Endodermal cell (in vitro differentiated cells): ENCODE measurements around the gene TRIM62. TPM values are rescaled to one million over a fixed set of nuclear protein-coding genes. Genes with fewer than 3 reads are reported as not detected.

Experiments
- DNase-seq: peaks from one replicate; pipeline ENCODE4 v3.0.0-alpha.2; 2017
- H3K27ac ChIP-seq: 2 replicates; pipeline ENCODE4 v1.5.1; 2013; ENCODE audit warnings: mild to moderate bottlenecking, low read depth, low read length, moderate library complexity
- H3K27me3 ChIP-seq: 2 replicates; pipeline ENCODE4 v1.6.1; 2013; ENCODE audit warnings: mild to moderate bottlenecking, low read length, moderate library complexity; ENCODE audit not compliant: insufficient read depth, control insufficient read depth, poor library complexity, severe bottlenecking
- H3K36me3 ChIP-seq: 2 replicates; pipeline ENCODE4 v1.7.0; 2013; ENCODE audit warnings: mild to moderate bottlenecking, low read length, moderate library complexity; ENCODE audit not compliant: control insufficient read depth, insufficient read depth
- H3K4me1 ChIP-seq: one replicate; pipeline ENCODE4 v1.7.0; 2013; ENCODE audit warnings: low read length; ENCODE audit not compliant: control insufficient read depth, insufficient read depth
- H3K4me3 ChIP-seq: 2 replicates; pipeline ENCODE4 v1.5.1; 2013; ENCODE audit warnings: mild to moderate bottlenecking, low read length, moderate library complexity
- H3K9ac ChIP-seq: 2 replicates; pipeline ENCODE4 v1.6.1; 2013; ENCODE audit warnings: mild to moderate bottlenecking, low read length, moderate library complexity; ENCODE audit not compliant: poor library complexity, severe bottlenecking; ENCODE audit errors: extremely low read depth
- H3K9me3 ChIP-seq: 2 replicates; pipeline ENCODE4 v1.6.1; 2013; ENCODE audit warnings: mild to moderate bottlenecking, low read length, moderate library complexity; ENCODE audit not compliant: control insufficient read depth
- H3K27ac Mint-ChIP-seq: 2 replicates; pipeline ENCODE4 v1.8.0; 2020; ENCODE audit warnings: mixed read lengths
- H3K27me3 Mint-ChIP-seq: 2 replicates; pipeline ENCODE4 v1.8.0; 2021; ENCODE audit warnings: mild to moderate bottlenecking, mixed read lengths; ENCODE audit not compliant: insufficient read depth
- H3K36me3 Mint-ChIP-seq: 2 replicates; pipeline ENCODE4 v1.8.0; 2020; ENCODE audit warnings: low read depth, mixed read lengths
- H3K4me1 Mint-ChIP-seq: 2 replicates; pipeline ENCODE4 v1.8.0; 2020; ENCODE audit warnings: mixed read lengths
- H3K4me3 Mint-ChIP-seq: 2 replicates; pipeline ENCODE4 v1.8.0; 2020; ENCODE audit warnings: mild to moderate bottlenecking, moderate library complexity, mixed read lengths
- H3K9me3 Mint-ChIP-seq: 2 replicates; pipeline ENCODE4 v1.8.0; 2020; ENCODE audit warnings: mild to moderate bottlenecking, mixed read lengths
- CTCF ChIP-seq: fragments of 200-600 bp; sonication (generic); conservative IDR thresholded peaks from 2 replicates; pipeline ENCODE4 v1.5.0; 2021; ENCODE audit warnings: antibody characterized with exemption, mild to moderate bottlenecking
- WGBS, 2 experiments: methylation state at CpG; one replicate each; pipeline versions ENCODE4 v1.1.5 to v1.1.7; 2013; ENCODE audit warnings: missing lambda C conversion rate in 2 of 2, mixed read lengths in 1 of 2; ENCODE audit not compliant: insufficient coverage in 1 of 2, insufficient read length in 1 of 2; 5-methylcytosine and 5-hydroxymethylcytosine counted together
- total RNA-seq, 2 donors: library from RNA; stranded (reverse); fragmentation: NEBNext Ultra II Directional in 1 of 2; extraction: Animal tissue kit (Norgen Biotek cat#: 25700) in 1 of 2; gene quantifications; 2 replicates in 1 of 2; 3 replicates in 1 of 2; pipeline ENCODE4 v1.2.1, GENCODE V29; 2021

Gene TRIM62
- total RNA-seq, 2 donors from 2014 or later = 5.1 to 6.0 TPM

DNA sequence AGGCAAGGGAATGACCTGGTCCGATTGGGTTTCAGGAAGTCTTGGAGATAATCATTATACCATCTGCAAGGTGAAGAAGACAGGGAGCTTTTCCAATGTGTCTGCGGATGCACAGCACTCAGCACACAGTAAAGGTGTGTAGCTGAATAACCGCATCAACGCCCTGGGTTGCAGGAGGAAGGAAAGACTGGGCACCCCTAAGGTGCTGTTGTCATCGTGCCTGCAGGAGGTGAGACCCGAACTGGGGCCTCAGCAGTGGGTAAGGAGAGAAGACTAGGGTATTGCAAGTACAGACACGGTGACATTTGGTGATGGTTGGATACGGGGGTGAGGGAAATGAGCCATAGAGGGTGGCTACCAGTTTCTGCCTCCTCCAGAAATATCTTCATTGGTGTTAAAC, 1.1 kb upstream of the TRIM62 start:
- Mint-ChIP-seq H3K4me3 (peak overlapping the region; percentile 67), H3K27ac (no peak overlapping the region), H3K27me3 (peaks cover 37% of the 10 kb centered on the region), H3K4me1 (peaks cover 10% of the 10 kb centered on the region), H3K9me3 (no peaks in the 10 kb centered on the region), H3K36me3 (no peaks in the 10 kb centered on the region)
- WGBS, 2 experiments = 82 to 88% methylated on average over 6 to 8 of the region's 8 CpGs
- Histone ChIP-seq H3K4me1 (no peaks in the 10 kb centered on the region), H3K27ac (no peak overlapping the region), H3K36me3 (no peaks in the 10 kb centered on the region), H3K4me3 (no peak overlapping the region), H3K9me3 (no peaks in the 10 kb centered on the region), H3K9ac (no peak overlapping the region), H3K27me3 (peaks cover 12% of the 10 kb centered on the region)
- TF ChIP-seq CTCF = no peak
- no peak for DNase-seq

GRCh38 chr1:33182401-33182841, 578 bp upstream of the TRIM62 start:
- H3K9ac ChIP-seq = no peak overlapping the region
- H3K36me3 Mint-ChIP-seq = no peaks in the 10 kb centered on the region
- 35 to 71% methylated on average over 2 to 5 of the region's 5 CpGs for WGBS, 2 experiments
- no peak for TF ChIP-seq CTCF
- H3K9me3 ChIP-seq = no peaks in the 10 kb centered on the region
- no peaks in the 10 kb centered on the region for H3K4me1 ChIP-seq
- no peak overlapping the region for H3K27ac Mint-ChIP-seq
- H3K36me3 ChIP-seq = no peaks in the 10 kb centered on the region
- peaks cover 33% of the 10 kb centered on the region for H3K27me3 Mint-ChIP-seq
- no peaks in the 10 kb centered on the region for H3K9me3 Mint-ChIP-seq
- H3K27me3 ChIP-seq = peaks cover 12% of the 10 kb centered on the region
- H3K4me1 Mint-ChIP-seq = peaks cover 10% of the 10 kb centered on the region
- H3K4me3 ChIP-seq = peak overlapping the region; percentile 75
- DNase-seq = no peak
- peak overlapping the region; percentile 30 for H3K27ac ChIP-seq
- peak overlapping the region; percentile 67 for H3K4me3 Mint-ChIP-seq

DNA sequence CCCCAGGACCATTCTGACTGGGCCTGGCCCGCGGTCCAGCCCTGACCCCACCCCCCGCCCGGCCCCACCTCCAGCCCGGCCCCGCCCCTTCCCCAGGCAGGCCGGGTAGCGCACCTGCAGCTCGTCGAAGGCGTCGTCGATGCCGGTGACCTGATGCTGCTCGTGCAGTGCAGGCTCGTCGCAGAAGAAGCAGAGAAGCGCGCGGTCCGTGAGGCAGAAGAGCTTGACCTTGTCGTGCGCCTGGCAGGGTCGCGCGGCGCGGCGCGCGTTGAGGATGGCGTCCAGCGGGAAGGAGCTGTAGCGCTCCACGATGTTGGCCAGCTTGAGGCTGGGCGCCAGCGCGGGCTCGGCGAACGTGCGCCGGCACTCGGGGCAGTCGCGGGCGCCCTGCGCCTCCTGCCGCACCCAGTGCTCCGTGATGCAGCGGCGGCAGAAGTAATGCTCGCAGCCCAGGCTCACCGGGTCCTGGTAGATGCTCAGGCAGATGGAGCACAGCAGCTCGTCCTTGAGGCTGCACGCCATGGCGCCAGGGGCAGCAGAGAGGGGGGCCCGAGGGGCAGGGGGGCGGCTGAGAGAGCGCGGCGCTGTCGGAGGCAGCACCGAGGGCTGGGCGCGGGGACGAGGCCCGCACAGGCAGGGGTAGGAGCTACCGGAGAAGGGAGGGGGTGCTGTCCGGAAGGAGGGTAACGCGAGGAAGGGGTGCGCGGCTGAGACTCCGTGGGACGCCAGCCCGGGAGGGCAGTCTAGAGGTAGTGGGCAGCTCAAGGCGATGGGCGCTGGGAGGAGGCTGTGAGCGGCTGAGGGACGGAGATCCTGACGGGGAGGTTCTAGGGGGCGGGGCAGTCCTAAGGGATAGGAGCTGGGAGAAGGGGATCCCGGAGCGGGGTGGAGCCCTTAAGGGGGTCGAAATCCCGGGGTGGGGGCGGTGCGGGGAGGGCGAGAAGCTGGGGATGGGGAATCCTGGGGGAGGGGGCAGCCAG, 642 bp downstream of the TRIM62 start:
- Histone ChIP-seq H3K27ac (peak overlapping the region; percentile 50), H3K36me3 (no peaks in the 10 kb centered on the region), H3K4me3 (peak overlapping the region; percentile 75), H3K9ac (no peak overlapping the region), H3K27me3 (peaks cover 12% of the 10 kb centered on the region), H3K4me1 (no peaks in the 10 kb centered on the region), H3K9me3 (no peaks in the 10 kb centered on the region)
- peaks cover 10% of the 10 kb centered on the region for H3K4me1 Mint-ChIP-seq
- H3K9me3 Mint-ChIP-seq = no peaks in the 10 kb centered on the region
- H3K27me3 Mint-ChIP-seq = peaks cover 25% of the 10 kb centered on the region
- H3K27ac Mint-ChIP-seq = peak overlapping the region; percentile 62
- peak overlapping the region; percentile 67 for H3K4me3 Mint-ChIP-seq
- peak; percentile 97 for DNase-seq
- no peaks in the 10 kb centered on the region for H3K36me3 Mint-ChIP-seq
- TF ChIP-seq CTCF = peak; percentile 22
- 0 to 1% methylated on average over 36 to 90 of the region's 90 CpGs for WGBS, 2 experiments
